ENCODE measurements around the gene SCP2D1. TPM values are rescaled to one million over a fixed set of nuclear protein-coding genes. Genes with fewer than 3 reads are reported as not detected.

The SCP2D1 gene
- total RNA-seq, 1 experiment from 2014 or later = not detected

DNA sequence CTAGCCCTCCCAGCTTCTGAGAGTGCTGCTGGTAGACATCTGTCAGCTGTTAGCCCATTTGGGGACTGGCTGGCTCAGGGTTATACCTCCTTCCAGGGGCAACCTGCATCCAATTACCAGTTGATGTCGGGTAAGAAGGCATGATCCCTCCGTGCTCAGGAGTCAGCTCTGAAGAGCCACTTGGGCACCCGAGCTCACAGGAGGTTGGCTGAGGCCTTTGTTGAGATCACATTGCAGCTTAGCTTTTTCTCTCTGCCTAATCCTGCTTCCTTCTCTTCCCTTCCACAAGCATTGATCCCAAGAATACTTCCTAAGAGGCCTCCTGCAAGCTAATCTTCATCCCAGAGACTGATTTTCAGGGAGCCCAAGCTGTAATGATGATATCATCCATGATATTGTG, 35.5 kb downstream of the SCP2D1 start:
- BruUV-seq (replicated peaks) = no TSS peak
- H3K36me3 ChIP-seq (ENCODE audit: insufficient read depth, low read length, poor library complexity, severe bottlenecking) = no peaks in the 10 kb centered on the region
- POLR2A ChIA-PET (ENCODE audit: low non-redundant PET) = no interaction called here
- no peak overlapping the region for H3K27ac ChIP-seq (ENCODE audit: low read depth, low read length, poor library complexity, severe bottlenecking)
- no peak for DNase-seq (ENCODE audit: low spot score)
- intact Hi-C loops (cut with micrococcal nuclease; ENCODE audit: unreplicated experiment) = no loop called here
- no peak overlapping the region for H3K4me3 ChIP-seq (ENCODE audit: low read depth, low read length, poor library complexity, severe bottlenecking)
- TF ChIP-seq, protein P1, sequence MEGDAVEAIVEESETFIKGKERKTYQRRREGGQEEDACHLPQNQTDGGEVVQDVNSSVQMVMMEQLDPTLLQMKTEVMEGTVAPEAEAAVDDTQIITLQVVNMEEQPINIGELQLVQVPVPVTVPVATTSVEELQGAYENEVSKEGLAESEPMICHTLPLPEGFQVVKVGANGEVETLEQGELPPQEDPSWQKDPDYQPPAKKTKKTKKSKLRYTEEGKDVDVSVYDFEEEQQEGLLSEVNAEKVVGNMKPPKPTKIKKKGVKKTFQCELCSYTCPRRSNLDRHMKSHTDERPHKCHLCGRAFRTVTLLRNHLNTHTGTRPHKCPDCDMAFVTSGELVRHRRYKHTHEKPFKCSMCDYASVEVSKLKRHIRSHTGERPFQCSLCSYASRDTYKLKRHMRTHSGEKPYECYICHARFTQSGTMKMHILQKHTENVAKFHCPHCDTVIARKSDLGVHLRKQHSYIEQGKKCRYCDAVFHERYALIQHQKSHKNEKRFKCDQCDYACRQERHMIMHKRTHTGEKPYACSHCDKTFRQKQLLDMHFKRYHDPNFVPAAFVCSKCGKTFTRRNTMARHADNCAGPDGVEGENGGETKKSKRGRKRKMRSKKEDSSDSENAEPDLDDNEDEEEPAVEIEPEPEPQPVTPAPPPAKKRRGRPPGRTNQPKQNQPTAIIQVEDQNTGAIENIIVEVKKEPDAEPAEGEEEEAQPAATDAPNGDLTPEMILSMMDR (conservative IDR thresholded peaks at IDR 0.05; ENCODE audit: low read depth, low read length) = no peak
- TF ChIP-seq EZH2 (IDR thresholded peaks at IDR 0.05; ENCODE audit: borderline replicate concordance, low read depth, low read length, poor library complexity, severe bottlenecking) = no peak
- H3K27me3 ChIP-seq (replicated peaks; ENCODE audit: insufficient read depth, low read depth, low read length, poor library complexity) = peaks cover 9% of the 10 kb centered on the region
- H3K9me3 ChIP-seq (ENCODE audit: low read depth, low read length, poor library complexity, severe bottlenecking) = no peaks in the 10 kb centered on the region
- no peaks in the 10 kb centered on the region for H3K4me1 ChIP-seq (ENCODE audit: insufficient read depth, low read length, poor library complexity, severe bottlenecking)
- CTCF ChIA-PET = no interaction called here

DNA sequence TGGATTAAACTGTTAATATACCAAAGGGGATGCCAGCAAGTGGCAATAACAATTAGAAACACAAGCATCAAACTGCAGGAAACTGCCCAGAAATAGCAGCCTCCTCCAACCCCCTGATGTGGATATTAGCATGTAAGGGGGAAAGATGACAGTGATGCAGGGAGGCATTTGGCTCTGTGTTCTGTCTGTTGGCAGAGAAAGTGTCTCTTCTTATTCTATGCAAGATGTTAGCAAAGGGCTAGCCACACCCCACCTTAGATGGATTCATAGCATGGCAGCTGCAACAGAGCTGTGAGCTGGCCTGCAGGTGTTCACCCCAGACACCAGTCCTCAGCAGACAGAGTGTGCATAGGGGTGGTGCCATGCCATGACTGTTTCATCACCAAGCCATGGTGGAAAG, 38.0 kb downstream of the SCP2D1 start:
- no TSS peak for BruUV-seq (replicated peaks)
- Histone ChIP-seq H3K4me3 (ENCODE audit: low read depth, low read length, poor library complexity, severe bottlenecking) (no peak overlapping the region), H3K27me3 (replicated peaks; ENCODE audit: insufficient read depth, low read depth, low read length, poor library complexity) (peaks cover 10% of the 10 kb centered on the region), H3K9me3 (ENCODE audit: low read depth, low read length, poor library complexity, severe bottlenecking) (no peaks in the 10 kb centered on the region), H3K27ac (ENCODE audit: low read depth, low read length, poor library complexity, severe bottlenecking) (no peak overlapping the region), H3K4me1 (ENCODE audit: insufficient read depth, low read length, poor library complexity, severe bottlenecking) (no peaks in the 10 kb centered on the region), H3K36me3 (ENCODE audit: insufficient read depth, low read length, poor library complexity, severe bottlenecking) (no peaks in the 10 kb centered on the region)
- ChIA-PET CTCF (no interaction called here), POLR2A (ENCODE audit: low non-redundant PET) (no interaction called here)
- no peak for DNase-seq (ENCODE audit: low spot score)
- TF ChIP-seq EZH2 (IDR thresholded peaks at IDR 0.05; ENCODE audit: borderline replicate concordance, low read depth, low read length, poor library complexity, severe bottlenecking) = no peak
- TF ChIP-seq, protein P1 (conservative IDR thresholded peaks at IDR 0.05; ENCODE audit: low read depth, low read length) = no peak
- intact Hi-C loops (cut with micrococcal nuclease; ENCODE audit: unreplicated experiment) = no loop called here

DNA sequence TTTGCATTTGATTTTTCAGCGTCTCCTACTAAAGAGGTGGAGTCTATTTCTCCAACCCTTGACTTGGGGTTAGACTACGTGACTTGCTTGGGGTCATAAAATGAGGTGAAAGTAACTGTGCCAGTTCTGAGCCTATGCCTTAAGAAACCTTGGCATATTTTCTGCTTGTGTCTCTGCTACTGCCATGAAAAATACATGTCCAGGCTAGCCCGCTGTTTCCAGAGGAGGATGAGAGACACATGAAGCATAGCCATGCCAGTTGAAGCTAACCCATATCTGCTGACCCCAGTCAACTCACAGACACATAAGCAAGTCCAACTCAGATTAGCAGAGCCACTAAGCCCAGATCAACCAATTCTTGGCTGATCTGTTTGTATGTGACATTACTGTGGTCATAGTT, 38.7 kb downstream of the SCP2D1 start:
- Histone ChIP-seq H3K36me3 (ENCODE audit: insufficient read depth, low read length, poor library complexity, severe bottlenecking) (no peaks in the 10 kb centered on the region), H3K27me3 (replicated peaks; ENCODE audit: insufficient read depth, low read depth, low read length, poor library complexity) (peaks cover 10% of the 10 kb centered on the region), H3K27ac (ENCODE audit: low read depth, low read length, poor library complexity, severe bottlenecking) (no peak overlapping the region), H3K4me3 (ENCODE audit: low read depth, low read length, poor library complexity, severe bottlenecking) (no peak overlapping the region), H3K4me1 (ENCODE audit: insufficient read depth, low read length, poor library complexity, severe bottlenecking) (no peaks in the 10 kb centered on the region), H3K9me3 (ENCODE audit: low read depth, low read length, poor library complexity, severe bottlenecking) (no peaks in the 10 kb centered on the region)
- no TSS peak for BruUV-seq (replicated peaks)
- ChIA-PET CTCF (no interaction called here), POLR2A (ENCODE audit: low non-redundant PET) (no interaction called here)
- TF ChIP-seq, protein P1 (conservative IDR thresholded peaks at IDR 0.05; ENCODE audit: low read depth, low read length) = no peak
- no peak for TF ChIP-seq EZH2 (IDR thresholded peaks at IDR 0.05; ENCODE audit: borderline replicate concordance, low read depth, low read length, poor library complexity, severe bottlenecking)
- intact Hi-C loops (cut with micrococcal nuclease; ENCODE audit: unreplicated experiment) = no loop called here
- DNase-seq (ENCODE audit: low spot score) = no peak
